CD8-positive, alpha-beta memory T cell (primary cell): Measurements from ENCODE around the gene STEAP2. TPM values are rescaled to one million over a fixed set of nuclear protein-coding genes. Genes with fewer than 3 reads are reported as not detected.

Experiments
- CTCF ChIA-PET: fragments of 350-600 bp; sonication (Branson Sonifier 250); formaldehyde crosslinking; loops from one replicate; lab custom pipeline; 2021; ENCODE audit warnings: antibody characterized with exemption; lab: Charles Lee
- POLR2A ChIA-PET: fragments of 350-600 bp; sonication (Branson Sonifier 250); formaldehyde crosslinking; loops from one replicate; lab custom pipeline; 2021; ENCODE audit warnings: antibody characterized with exemption; lab: Charles Lee
- DNase-seq, 5 donors: peaks; one replicate each; pipeline versions ENCODE4 v3.0.0 to v3.0.0-alpha.2; 2020 to 2022; ENCODE audit warnings: mixed read lengths in 1 of 5
- H3K27ac ChIP-seq: one replicate; pipeline ENCODE4 v1.7.0; 2013; ENCODE audit warnings: low read depth, mild to moderate bottlenecking, low read length, moderate library complexity
- H3K27me3 ChIP-seq: 2 replicates; pipeline ENCODE4 v1.7.0; 2013; ENCODE audit warnings: low read length, mild to moderate bottlenecking; ENCODE audit not compliant: insufficient read depth, poor library complexity, severe bottlenecking
- H3K36me3 ChIP-seq: 2 replicates; pipeline ENCODE4 v1.7.0; 2013; ENCODE audit warnings: mild to moderate bottlenecking, low read length, moderate library complexity; ENCODE audit not compliant: insufficient read depth
- H3K4me1 ChIP-seq: 2 replicates; pipeline ENCODE4 v1.7.0; 2013; ENCODE audit warnings: mild to moderate bottlenecking, low read length, moderate library complexity; ENCODE audit not compliant: insufficient read depth
- H3K4me3 ChIP-seq: 2 replicates; pipeline ENCODE4 v1.7.0; 2013; ENCODE audit warnings: mild to moderate bottlenecking, low read length
- H3K9me3 ChIP-seq: 2 replicates; pipeline ENCODE4 v1.7.0; 2013; ENCODE audit warnings: mild to moderate bottlenecking, low read length
- H3K27ac Mint-ChIP-seq, 8 donors: one replicate each; pipeline ENCODE4 v1.8.0; 2020 to 2021; ENCODE audit warnings: mixed read lengths in 8 of 8, mild to moderate bottlenecking in 6 of 8, inconsistent platforms in 3 of 8, moderate library complexity in 3 of 8
- H3K27me3 Mint-ChIP-seq, 2 donors: one replicate each; pipeline ENCODE4 v1.8.0; 2020 to 2021; ENCODE audit warnings: mixed read lengths in 2 of 2, mild to moderate bottlenecking in 1 of 2, moderate library complexity in 1 of 2
- H3K36me3 Mint-ChIP-seq, 3 donors: one replicate each; pipeline ENCODE4 v1.8.0; 2020 to 2021; ENCODE audit warnings: mixed read lengths in 3 of 3, inconsistent platforms in 1 of 3, mild to moderate bottlenecking in 1 of 3
- H3K4me1 Mint-ChIP-seq, 3 donors: one replicate each; pipeline ENCODE4 v1.8.0; 2020 to 2021; ENCODE audit warnings: mixed read lengths in 3 of 3, inconsistent platforms in 1 of 3, mild to moderate bottlenecking in 1 of 3
- H3K4me3 Mint-ChIP-seq, 7 donors: one replicate each; pipeline ENCODE4 v1.8.0; 2020 to 2021; ENCODE audit warnings: mixed read lengths in 7 of 7, mild to moderate bottlenecking in 6 of 7, moderate library complexity in 4 of 7, inconsistent platforms in 2 of 7
- H3K9me3 Mint-ChIP-seq, 5 donors: one replicate each; pipeline ENCODE4 v1.8.0; 2020 to 2022; ENCODE audit warnings: mixed read lengths in 5 of 5, mild to moderate bottlenecking in 3 of 5, moderate library complexity in 2 of 5, inconsistent platforms in 1 of 5
- polyA plus RNA-seq: library from polyadenylated mRNA; unstranded; fragments of 300-500 nt; fragmentation: Illumina TruSeq; gene quantifications from one replicate; pipeline ENCODE4 v1.2.3, GENCODE V29; 2021
- total RNA-seq, 2 experiments: library from RNA; stranded (reverse); gene quantifications; one replicate each; pipeline ENCODE4 v1.2.3, GENCODE V29; 2021

Gene STEAP2
- total RNA-seq, result not detected
- polyA plus RNA-seq, result 0.15 TPM

GRCh38 chr7:90211391-90212148, at the start of gene STEAP2:
TSS of gene STEAP2 (plus strand) at chr7:90211740. CDS start at chr7:90225083, 13,343 bp downstream.
- Histone ChIP-seq H3K36me3 (no peaks in the 10 kb centered on the region), H3K4me1 (no peaks in the 10 kb centered on the region), H3K9me3 (no peaks in the 10 kb centered on the region), H3K27ac (no peak within 1 kb of the TSS), H3K4me3 (no peak within 1 kb of the TSS), H3K27me3 (peaks cover 14% of the 10 kb centered on the region)
- Mint-ChIP-seq H3K9me3 (peaks cover 0 to 3% (median 0%) of the 10 kb centered on the region in 5 donors), H3K4me3 (peak within 1 kb of the TSS in 6 of 7 donors; percentile 2 to 36 (median 31)), H3K4me1 (peaks cover 5 to 12% (median 7%) of the 10 kb centered on the region in 3 donors), H3K36me3 (no peaks in the 10 kb centered on the region), H3K27ac (no peak within 1 kb of the TSS), H3K27me3 (peaks cover 8 to 20% of the 10 kb centered on the region in 2 donors)
- DNase-seq, result no peak
- ChIA-PET POLR2A (no interaction called here), CTCF (interaction anchor here (1.0 kb wide), 1 partner anchor 11 kb away, joined by 3 read pairs; no protein-coding TSS in a partner anchor)

GRCh38 chr7:90163534-90163933, 48.0 kb upstream of the STEAP2 start:
- CTCF ChIA-PET, result no interaction called here
- no peaks in the 10 kb centered on the region for H3K4me1 Mint-ChIP-seq

GRCh38 chr7:90165724-90166123, 45.8 kb upstream of the STEAP2 start:
- no peak overlapping the region for H3K27ac ChIP-seq
- no peaks in the 10 kb centered on the region for H3K36me3 ChIP-seq
- ChIA-PET POLR2A (no interaction called here), CTCF (interaction anchor here (1.7 kb wide), 1 partner anchor 12 kb away, joined by 9 read pairs; the partner anchor contains the start of gene STEAP1)
- H3K4me1 Mint-ChIP-seq, result no peaks in the 10 kb centered on the region
- no peak overlapping the region for H3K4me3 Mint-ChIP-seq
- H3K27me3 Mint-ChIP-seq, result peaks cover 7 to 20% of the 10 kb centered on the region in 2 donors
- no peak for DNase-seq
- no peak overlapping the region for H3K4me3 ChIP-seq
- H3K36me3 Mint-ChIP-seq, result no peaks in the 10 kb centered on the region
- no peaks in the 10 kb centered on the region for H3K9me3 ChIP-seq
- no peaks in the 10 kb centered on the region for H3K27me3 ChIP-seq
- H3K4me1 ChIP-seq, result no peaks in the 10 kb centered on the region
- no peak overlapping the region for H3K27ac Mint-ChIP-seq
- peaks cover 0 to 4% (median 3%) of the 10 kb centered on the region in 5 donors for H3K9me3 Mint-ChIP-seq

More at GRCh38 chr7:90163534-90163933, 48.0 kb upstream of the STEAP2 start:
- Histone ChIP-seq H3K9me3 (no peaks in the 10 kb centered on the region), H3K4me3 (no peak overlapping the region), H3K27me3 (no peaks in the 10 kb centered on the region), H3K36me3 (no peaks in the 10 kb centered on the region), H3K4me1 (no peaks in the 10 kb centered on the region), H3K27ac (no peak overlapping the region)
- no peak overlapping the region for H3K27ac Mint-ChIP-seq
- H3K9me3 Mint-ChIP-seq, result no peaks in the 10 kb centered on the region
- POLR2A ChIA-PET, result no interaction called here
- H3K27me3 Mint-ChIP-seq, result peaks cover 5 to 23% of the 10 kb centered on the region in 2 donors
- no peak for DNase-seq
- H3K36me3 Mint-ChIP-seq, result no peaks in the 10 kb centered on the region
- no peak overlapping the region for H3K4me3 Mint-ChIP-seq

- POLR2A ChIA-PET, result no interaction called here
- Mint-ChIP-seq H3K4me1 (no peaks in the 10 kb centered on the region), H3K4me3 (no peak overlapping the region), H3K27me3 (peaks cover 7 to 20% of the 10 kb centered on the region in 2 donors), H3K9me3 (peaks cover 0 to 6% (median 3%) of the 10 kb centered on the region in 5 donors), H3K36me3 (no peaks in the 10 kb centered on the region), H3K27ac (no peak overlapping the region)
- H3K27ac ChIP-seq, result no peak overlapping the region
- no peaks in the 10 kb centered on the region for H3K36me3 ChIP-seq
- H3K27me3 ChIP-seq, result no peaks in the 10 kb centered on the region
- CTCF ChIA-PET, result interaction anchor here (1.7 kb wide), 1 partner anchor 12 kb away, joined by 9 read pairs; the partner anchor contains the start of gene STEAP1
- H3K4me1 ChIP-seq, result no peaks in the 10 kb centered on the region
- H3K4me3 ChIP-seq, result no peak overlapping the region
- H3K9me3 ChIP-seq, result no peaks in the 10 kb centered on the region
- DNase-seq, result no peak
Observed at GRCh38 chr7:90166153-90166552, 45.4 kb upstream of the STEAP2 start.

GRCh38 chr7:90167361-90167760, 44.2 kb upstream of the STEAP2 start:
- POLR2A ChIA-PET, result no interaction called here
- Mint-ChIP-seq H3K36me3 (no peaks in the 10 kb centered on the region), H3K4me3 (no peak overlapping the region), H3K27ac (no peak overlapping the region), H3K9me3 (peaks cover 0 to 6% (median 3%) of the 10 kb centered on the region in 5 donors), H3K4me1 (no peaks in the 10 kb centered on the region), H3K27me3 (peaks cover 11 to 31% of the 10 kb centered on the region in 2 donors)
- no peaks in the 10 kb centered on the region for H3K36me3 ChIP-seq
- no peaks in the 10 kb centered on the region for H3K4me1 ChIP-seq
- no peaks in the 10 kb centered on the region for H3K9me3 ChIP-seq
- no peak overlapping the region for H3K4me3 ChIP-seq
- no peak for DNase-seq
- no peak overlapping the region for H3K27ac ChIP-seq
- H3K27me3 ChIP-seq, result no peaks in the 10 kb centered on the region
- CTCF ChIA-PET, result interaction anchor here (0.6 to 1.1 kb wide), 2 partner anchors 11 to 26 kb away, joined by 3 read pairs; no protein-coding TSS in a partner anchor

GRCh38 chr7:90169891-90170290, 41.6 kb upstream of the STEAP2 start:
- ChIA-PET POLR2A (no interaction called here), CTCF (no interaction called here)
- H3K27ac ChIP-seq, result no peak overlapping the region
- H3K27ac Mint-ChIP-seq, result peak overlapping the region in 1 of 8 donors; percentile 69
- no peaks in the 10 kb centered on the region for H3K4me1 ChIP-seq
- no peaks in the 10 kb centered on the region for H3K27me3 ChIP-seq
- H3K4me3 ChIP-seq, result no peak overlapping the region
- no peak for DNase-seq
- no peaks in the 10 kb centered on the region for H3K36me3 Mint-ChIP-seq
- peaks cover 0 to 6% (median 3%) of the 10 kb centered on the region in 5 donors for H3K9me3 Mint-ChIP-seq
- no peaks in the 10 kb centered on the region for H3K4me1 Mint-ChIP-seq
- H3K4me3 Mint-ChIP-seq, result no peak overlapping the region
- H3K36me3 ChIP-seq, result no peaks in the 10 kb centered on the region
- H3K9me3 ChIP-seq, result no peaks in the 10 kb centered on the region
- peaks cover 13 to 33% of the 10 kb centered on the region in 2 donors for H3K27me3 Mint-ChIP-seq

- Histone ChIP-seq H3K4me3 (no peak overlapping the region), H3K27me3 (no peaks in the 10 kb centered on the region), H3K4me1 (no peaks in the 10 kb centered on the region), H3K9me3 (no peaks in the 10 kb centered on the region), H3K27ac (no peak overlapping the region), H3K36me3 (no peaks in the 10 kb centered on the region)
- peaks cover 0 to 6% (median 3%) of the 10 kb centered on the region in 5 donors for H3K9me3 Mint-ChIP-seq
- POLR2A ChIA-PET, result no interaction called here
- H3K4me1 Mint-ChIP-seq, result no peaks in the 10 kb centered on the region
- no peak for DNase-seq
- no peaks in the 10 kb centered on the region for H3K36me3 Mint-ChIP-seq
- CTCF ChIA-PET, result no interaction called here
- H3K4me3 Mint-ChIP-seq, result no peak overlapping the region
- H3K27me3 Mint-ChIP-seq, result peaks cover 8 to 29% of the 10 kb centered on the region in 2 donors
- H3K27ac Mint-ChIP-seq, result no peak overlapping the region
Observed at GRCh38 chr7:90172121-90172520, 39.4 kb upstream of the STEAP2 start.

- H3K27me3 Mint-ChIP-seq, result peaks cover 8 to 29% of the 10 kb centered on the region in 2 donors
- H3K9me3 Mint-ChIP-seq, result peaks cover 0 to 6% (median 3%) of the 10 kb centered on the region in 5 donors
- no peak overlapping the region for H3K4me3 Mint-ChIP-seq
- no peak overlapping the region for H3K27ac Mint-ChIP-seq
- H3K27ac ChIP-seq, result no peak overlapping the region
- no peaks in the 10 kb centered on the region for H3K4me1 Mint-ChIP-seq
- no peaks in the 10 kb centered on the region for H3K36me3 ChIP-seq
- H3K36me3 Mint-ChIP-seq, result no peaks in the 10 kb centered on the region
- no peaks in the 10 kb centered on the region for H3K27me3 ChIP-seq
- no peaks in the 10 kb centered on the region for H3K4me1 ChIP-seq
- no peak for DNase-seq
- H3K4me3 ChIP-seq, result no peak overlapping the region
- no peaks in the 10 kb centered on the region for H3K9me3 ChIP-seq
- ChIA-PET POLR2A (no interaction called here), CTCF (no interaction called here)
Observed at GRCh38 chr7:90172624-90173023, 38.9 kb upstream of the STEAP2 start.
